SU-DHL-6 (cell line): ENCODE results near the gene FAM177B.

Source experiments
- H2AFZ ChIP-seq: fragments of 200-600 bp; sonication (generic); 2 replicates; pipeline ENCODE4 v1.6.1; 2014; ENCODE audit warnings: low read depth, mild to moderate bottlenecking, moderate library complexity, mixed read lengths, antibody characterized with exemption, low read length; ENCODE audit not compliant: severe bottlenecking
- H3F3A ChIP-seq: fragments of 200-600 bp; shearing (Covaris generic); 2 replicates; pipeline ENCODE4 v1.6.0; 2016; ENCODE audit warnings: antibody characterized with exemption, mild to moderate bottlenecking; ENCODE audit not compliant: insufficient read depth
- H3K27ac ChIP-seq: fragments of 200-600 bp; sonication (generic); 2 replicates; pipeline ENCODE4 v1.5.1; 2016; ENCODE audit warnings: low read depth, mild to moderate bottlenecking, low read length, moderate library complexity, mixed read lengths
- H3K27me3 ChIP-seq: fragments of 200-600 bp; sonication (generic), shearing (Covaris generic); 2 replicates; pipeline ENCODE4 v1.6.0; 2014; ENCODE audit warnings: mild to moderate bottlenecking, low read length
- H3K36me3 ChIP-seq: fragments of 200-600 bp; sonication (generic); 2 replicates; pipeline ENCODE4 v1.6.1; 2014; ENCODE audit warnings: mild to moderate bottlenecking, low read length, mixed read lengths
- H3K4me2 ChIP-seq: fragments of 300-600, 200-600 bp; shearing (Covaris generic), sonication (generic); 2 replicates; pipeline ENCODE4 v1.6.0; 2014; ENCODE audit warnings: low read length, low read depth, mild to moderate bottlenecking; ENCODE audit not compliant: poor library complexity, severe bottlenecking
- H3K4me3 ChIP-seq: fragments of 200-600 bp; sonication (generic); 2 replicates; pipeline ENCODE4 v1.5.1; 2014; ENCODE audit warnings: antibody characterized with exemption, low read length, mild to moderate bottlenecking, mixed read lengths; ENCODE audit not compliant: insufficient read depth, poor library complexity, severe bottlenecking
- H3K79me2 ChIP-seq: fragments of 200-600 bp; sonication (generic); 2 replicates; pipeline ENCODE4 v1.6.1; 2014; ENCODE audit warnings: mild to moderate bottlenecking, low read length, moderate library complexity; ENCODE audit not compliant: insufficient read depth
- H3K9ac ChIP-seq: fragments of 200-600 bp; sonication (generic); 2 replicates; pipeline ENCODE4 v1.7.0; 2014; ENCODE audit warnings: mild to moderate bottlenecking, low read length
- H3K9me2 ChIP-seq: fragments of 200-600 bp; sonication (generic); replicated peaks from 2 replicates; pipeline ENCODE4 v1.6.1; 2014; ENCODE audit warnings: low read length; ENCODE audit not compliant: insufficient read depth
- H3K9me3 ChIP-seq: fragments of 200-600 bp; sonication (generic); 2 replicates; pipeline ENCODE4 v1.6.1; 2014; ENCODE audit warnings: low read length, mixed read lengths; ENCODE audit not compliant: insufficient read depth
- H4K20me1 ChIP-seq: fragments of 200-600 bp; sonication (generic); 2 replicates; pipeline ENCODE4 v1.6.1; 2014; ENCODE audit warnings: low read depth, mild to moderate bottlenecking, antibody characterized with exemption, low read length, moderate library complexity, mixed read lengths
- EZH2phosphoT487 ChIP-seq: fragments of 200-600 bp; sonication (generic), shearing (Covaris generic); conservative IDR thresholded peaks from 2 replicates; pipeline ENCODE4 v1.6.1; 2018; ENCODE audit warnings: mild to moderate bottlenecking, antibody characterized with exemption, low read length, moderate library complexity, mixed read lengths
- TF ChIP-seq, protein P1 (sequence below): fragments of 200-600 bp; sonication (generic); IDR thresholded peaks from one replicate; pipeline ENCODE4 v1.5.1; 2017; ENCODE audit warnings: antibody characterized with exemption, mild to moderate bottlenecking, low read length, moderate library complexity; ENCODE audit not compliant: insufficient read depth, poor library complexity, severe bottlenecking

FAM177B gene

DNA sequence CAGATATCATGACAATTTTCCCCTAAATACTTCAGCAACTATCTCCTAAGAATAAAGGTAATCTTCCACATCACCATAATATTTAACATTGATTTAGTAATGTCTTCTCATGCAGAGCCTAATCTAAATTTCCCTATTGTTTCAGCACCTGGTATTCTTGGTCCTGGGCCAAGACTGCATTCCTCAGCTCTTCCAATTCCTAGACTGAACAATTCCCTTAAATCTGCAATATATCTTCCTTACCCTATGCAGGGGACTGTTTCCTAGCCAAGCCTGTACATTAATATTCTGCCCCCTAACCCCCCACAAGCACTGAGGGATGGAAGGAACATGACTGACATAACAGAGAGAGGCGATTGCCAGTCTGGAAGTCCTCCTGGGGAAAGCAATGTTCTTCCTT is 49.1 kb downstream of the FAM177B start:
- H4K20me1 ChIP-seq = no peaks in the 10 kb centered on the region
- no peak overlapping the region for H3K27ac ChIP-seq

DNA sequence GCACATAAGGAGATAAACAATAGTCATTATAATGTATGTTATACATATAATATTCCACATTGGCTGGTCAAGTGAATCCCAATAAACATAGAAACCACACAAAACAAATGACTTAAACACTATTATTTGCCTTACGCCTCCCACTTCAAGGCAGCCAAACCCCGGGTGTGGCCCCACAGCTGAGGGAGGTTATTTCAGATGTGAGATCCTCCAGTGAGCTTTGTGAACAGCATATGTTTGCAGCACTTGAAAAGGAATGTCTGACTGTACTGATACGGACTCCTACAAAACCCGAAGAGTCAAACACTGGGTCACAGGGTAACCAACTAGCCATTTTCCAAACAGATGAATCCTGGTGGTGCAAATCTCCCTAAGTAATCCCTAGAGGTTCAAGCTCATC is 50.7 kb downstream of the FAM177B start:
- no peaks in the 10 kb centered on the region for H3K79me2 ChIP-seq
- no peaks in the 10 kb centered on the region for H3K9me3 ChIP-seq
- no peak overlapping the region for H3K9ac ChIP-seq
- H3K36me3 ChIP-seq = no peaks in the 10 kb centered on the region
- H3K27ac ChIP-seq = no peak overlapping the region
- no peak overlapping the region for H3K4me3 ChIP-seq
- H2AFZ ChIP-seq = no peak overlapping the region
- no peaks in the 10 kb centered on the region for H3F3A ChIP-seq
- no peaks in the 10 kb centered on the region for H3K27me3 ChIP-seq
- H3K9me2 ChIP-seq = no peaks in the 10 kb centered on the region
- TF ChIP-seq, protein P1, sequence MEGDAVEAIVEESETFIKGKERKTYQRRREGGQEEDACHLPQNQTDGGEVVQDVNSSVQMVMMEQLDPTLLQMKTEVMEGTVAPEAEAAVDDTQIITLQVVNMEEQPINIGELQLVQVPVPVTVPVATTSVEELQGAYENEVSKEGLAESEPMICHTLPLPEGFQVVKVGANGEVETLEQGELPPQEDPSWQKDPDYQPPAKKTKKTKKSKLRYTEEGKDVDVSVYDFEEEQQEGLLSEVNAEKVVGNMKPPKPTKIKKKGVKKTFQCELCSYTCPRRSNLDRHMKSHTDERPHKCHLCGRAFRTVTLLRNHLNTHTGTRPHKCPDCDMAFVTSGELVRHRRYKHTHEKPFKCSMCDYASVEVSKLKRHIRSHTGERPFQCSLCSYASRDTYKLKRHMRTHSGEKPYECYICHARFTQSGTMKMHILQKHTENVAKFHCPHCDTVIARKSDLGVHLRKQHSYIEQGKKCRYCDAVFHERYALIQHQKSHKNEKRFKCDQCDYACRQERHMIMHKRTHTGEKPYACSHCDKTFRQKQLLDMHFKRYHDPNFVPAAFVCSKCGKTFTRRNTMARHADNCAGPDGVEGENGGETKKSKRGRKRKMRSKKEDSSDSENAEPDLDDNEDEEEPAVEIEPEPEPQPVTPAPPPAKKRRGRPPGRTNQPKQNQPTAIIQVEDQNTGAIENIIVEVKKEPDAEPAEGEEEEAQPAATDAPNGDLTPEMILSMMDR = no peak
- no peak for TF ChIP-seq EZH2phosphoT487
- no peaks in the 10 kb centered on the region for H4K20me1 ChIP-seq
- no peak overlapping the region for H3K4me2 ChIP-seq

More for the DNA sequence above, 49.1 kb downstream of the FAM177B start:
- no peaks in the 10 kb centered on the region for H3K9me2 ChIP-seq
- H3K4me2 ChIP-seq = no peak overlapping the region
- no peaks in the 10 kb centered on the region for H3F3A ChIP-seq
- H3K36me3 ChIP-seq = no peaks in the 10 kb centered on the region
- no peak for TF ChIP-seq EZH2phosphoT487
- TF ChIP-seq, protein P1 = no peak
- no peak overlapping the region for H2AFZ ChIP-seq
- H3K4me3 ChIP-seq = no peak overlapping the region
- no peaks in the 10 kb centered on the region for H3K9me3 ChIP-seq
- H3K79me2 ChIP-seq = no peaks in the 10 kb centered on the region
- no peak overlapping the region for H3K9ac ChIP-seq
- H3K27me3 ChIP-seq = no peaks in the 10 kb centered on the region

DNA sequence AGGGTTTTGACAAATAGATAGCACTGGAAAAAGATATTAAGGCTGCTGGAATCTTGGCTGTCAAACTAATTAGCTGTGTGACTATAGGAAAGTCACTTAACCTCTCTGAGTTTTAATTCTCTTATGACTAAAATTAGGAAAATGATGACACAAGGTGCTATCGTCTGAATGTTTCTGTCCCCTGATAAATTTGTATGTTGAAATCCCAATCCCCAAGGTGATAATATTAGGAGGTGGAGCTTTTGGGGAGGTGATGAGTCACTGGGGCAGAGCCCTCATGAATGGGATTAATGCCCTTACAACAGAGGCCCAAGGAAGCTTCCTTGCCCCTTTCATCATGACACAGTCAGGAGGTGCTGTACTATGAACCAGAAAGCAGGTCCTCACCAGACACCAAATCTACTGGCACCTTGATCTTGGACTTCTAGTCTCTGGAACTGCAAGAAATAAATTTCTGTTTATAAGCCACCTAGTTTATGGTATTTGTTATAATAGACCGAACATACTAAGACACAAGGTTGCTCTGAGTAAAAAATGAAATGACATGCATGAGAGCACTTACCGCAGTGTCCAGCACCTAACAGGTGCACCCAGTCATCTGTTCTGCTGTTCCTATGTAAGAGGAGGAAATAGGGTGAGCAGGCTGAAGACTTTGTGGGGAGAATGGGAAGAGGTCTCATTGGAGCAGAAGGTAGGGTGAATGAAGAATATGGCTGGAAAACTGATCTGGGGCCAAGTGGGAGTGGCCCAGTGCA is 51.6 kb downstream of the FAM177B start:
- no peak overlapping the region for H3K4me2 ChIP-seq

More for the DNA sequence above, 51.6 kb downstream of the FAM177B start:
- Histone ChIP-seq H3K79me2 (no peaks in the 10 kb centered on the region), H3K27ac (no peak overlapping the region), H4K20me1 (no peaks in the 10 kb centered on the region), H3K9me2 (no peaks in the 10 kb centered on the region), H2AFZ (no peak overlapping the region), H3F3A (no peaks in the 10 kb centered on the region), H3K9me3 (no peaks in the 10 kb centered on the region), H3K27me3 (no peaks in the 10 kb centered on the region), H3K36me3 (no peaks in the 10 kb centered on the region), H3K4me3 (no peak overlapping the region), H3K9ac (no peak overlapping the region)
- no peak for TF ChIP-seq EZH2phosphoT487
- TF ChIP-seq, protein P1 = no peak
